Rectal smooth muscle tissue (tissue), 1 donor: ENCODE data around the gene COL13A1.

Experiments used
- H3K27ac ChIP-seq: one replicate; pipeline ENCODE4 v1.7.0; 2013; ENCODE audit warnings: low read depth, low read length, inconsistent platforms
- H3K27me3 ChIP-seq: one replicate; pipeline ENCODE4 v1.7.0; 2013; ENCODE audit warnings: low read length; ENCODE audit not compliant: control insufficient read depth, insufficient read depth
- H3K36me3 ChIP-seq: one replicate; pipeline ENCODE4 v1.7.0; 2013; ENCODE audit warnings: low read length; ENCODE audit not compliant: control insufficient read depth, insufficient read depth
- H3K4me1 ChIP-seq: one replicate; pipeline ENCODE4 v1.7.0; 2013; ENCODE audit warnings: low read length; ENCODE audit not compliant: control insufficient read depth, insufficient read depth
- H3K4me3 ChIP-seq: one replicate; pipeline ENCODE4 v1.7.0; 2013; ENCODE audit warnings: low read length
- H3K9ac ChIP-seq: one replicate; pipeline ENCODE4 v1.7.0; 2013; ENCODE audit warnings: low read length

Gene COL13A1

DNA sequence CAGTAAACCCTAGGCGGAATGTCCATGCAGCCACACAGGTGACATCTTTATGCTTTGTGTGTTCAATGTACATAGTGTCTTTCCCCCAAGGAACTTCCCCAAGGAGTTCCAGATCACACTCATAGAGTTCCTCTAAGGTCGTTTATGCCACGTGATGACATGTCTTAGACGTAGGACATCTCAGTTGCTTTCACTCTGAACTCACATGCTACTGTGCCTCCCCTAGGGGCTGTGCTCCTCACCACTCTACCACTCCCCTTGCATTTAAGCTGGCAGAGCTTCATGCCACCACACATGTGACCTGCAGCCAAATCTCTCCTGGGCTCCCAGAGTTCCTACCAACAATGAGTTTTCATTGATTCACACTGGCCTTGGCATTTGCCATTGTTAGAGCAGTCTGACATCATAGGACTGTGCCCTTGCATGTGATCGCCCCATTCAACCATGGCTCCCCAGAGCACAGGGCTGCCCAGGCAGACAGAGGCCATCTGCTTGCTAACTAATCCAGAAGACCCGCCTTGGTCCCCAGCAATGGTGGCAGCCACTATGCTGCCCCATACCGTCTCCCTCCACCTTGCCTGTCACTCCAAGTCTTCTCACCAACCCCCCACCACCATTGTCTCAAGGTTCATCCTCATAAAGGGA is 155.7 kb downstream of the COL13A1 start:
- Histone ChIP-seq H3K27me3 (no peaks in the 10 kb centered on the region), H3K4me3 (no peak overlapping the region), H3K4me1 (no peaks in the 10 kb centered on the region), H3K27ac (no peak overlapping the region), H3K36me3 (no peaks in the 10 kb centered on the region), H3K9ac (no peak overlapping the region)

DNA sequence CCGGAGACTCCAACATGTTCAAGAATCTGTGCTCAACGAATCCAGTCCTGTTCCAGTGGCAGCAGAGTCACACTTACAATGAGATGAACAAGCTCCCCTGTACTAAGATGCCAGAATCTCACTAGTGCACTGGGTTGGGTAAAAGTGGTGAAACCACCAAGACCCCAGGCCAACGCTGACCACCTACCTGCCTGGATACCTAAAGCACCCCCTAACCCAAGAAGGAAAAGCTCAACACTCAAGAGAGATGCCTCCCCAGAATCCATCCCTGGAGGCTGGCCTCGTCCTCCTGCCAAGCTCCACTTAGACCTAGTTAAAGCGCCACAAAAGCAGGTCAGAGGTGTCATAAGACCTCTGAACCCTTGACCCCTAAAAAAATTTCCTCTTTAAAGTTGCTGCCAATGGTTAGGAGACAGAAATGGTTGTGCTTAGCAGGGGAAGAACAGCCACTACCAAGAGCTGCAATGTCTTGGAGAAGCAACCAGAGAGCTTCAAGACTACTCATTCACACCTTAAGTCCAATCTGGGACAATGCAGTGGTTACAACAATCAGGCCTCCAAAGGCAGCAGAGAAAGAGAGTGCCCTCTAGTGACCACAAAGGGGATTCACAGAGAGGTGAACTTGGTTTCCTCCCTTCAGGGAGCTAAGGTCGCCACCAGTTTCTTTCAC is 156.3 kb downstream of the COL13A1 start:
- Histone ChIP-seq H3K9ac (no peak overlapping the region), H3K4me3 (no peak overlapping the region), H3K4me1 (no peaks in the 10 kb centered on the region), H3K36me3 (no peaks in the 10 kb centered on the region), H3K27me3 (no peaks in the 10 kb centered on the region), H3K27ac (no peak overlapping the region)

DNA sequence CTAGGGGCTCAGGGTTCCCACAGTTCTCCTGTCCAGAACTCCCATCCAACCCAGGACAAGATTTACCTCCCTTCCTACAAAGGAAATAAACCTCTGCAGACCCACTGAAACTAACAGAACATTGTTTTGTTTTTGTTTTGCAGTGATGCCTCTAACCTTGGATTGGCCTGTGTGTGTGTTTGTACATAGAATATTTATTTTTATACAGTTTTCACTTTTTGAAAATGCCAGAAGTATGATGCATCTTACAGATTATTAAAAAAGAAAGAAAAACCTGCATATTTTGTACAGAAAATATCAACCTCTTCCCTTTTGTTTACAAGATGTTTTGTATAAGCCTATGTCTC is 156.8 kb downstream of the COL13A1 start:
- Histone ChIP-seq H3K36me3 (no peaks in the 10 kb centered on the region), H3K9ac (no peak overlapping the region), H3K4me1 (no peaks in the 10 kb centered on the region), H3K27ac (no peak overlapping the region), H3K4me3 (no peak overlapping the region), H3K27me3 (no peaks in the 10 kb centered on the region)

DNA sequence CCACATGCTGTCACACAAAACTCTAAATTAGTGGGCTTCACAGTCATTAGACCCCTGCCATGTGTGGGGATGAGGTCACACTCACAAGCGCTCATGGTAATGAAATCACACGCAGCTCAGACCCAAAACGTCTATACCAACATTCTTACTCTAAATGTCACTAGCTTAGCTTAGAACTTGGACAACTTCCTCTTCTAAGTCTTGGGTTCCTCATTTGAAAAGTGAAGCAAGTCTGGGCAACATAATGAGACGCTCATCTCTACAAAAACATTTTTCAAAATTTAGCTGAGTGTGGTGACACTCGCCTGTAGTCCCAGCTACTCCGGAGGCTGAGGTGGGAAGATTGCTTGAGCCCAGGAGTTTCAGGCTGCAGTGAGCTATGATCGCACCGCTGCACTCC is 158.2 kb downstream of the COL13A1 start:
- H3K27me3 ChIP-seq: no peaks in the 10 kb centered on the region
- H3K4me1 ChIP-seq: no peaks in the 10 kb centered on the region
- H3K36me3 ChIP-seq: no peaks in the 10 kb centered on the region
- no peak overlapping the region for H3K4me3 ChIP-seq
- no peak overlapping the region for H3K27ac ChIP-seq
- no peak overlapping the region for H3K9ac ChIP-seq

- no peak overlapping the region for H3K4me3 ChIP-seq
- no peaks in the 10 kb centered on the region for H3K36me3 ChIP-seq
- H3K27ac ChIP-seq: no peak overlapping the region
- no peaks in the 10 kb centered on the region for H3K27me3 ChIP-seq
- no peak overlapping the region for H3K9ac ChIP-seq
- no peaks in the 10 kb centered on the region for H3K4me1 ChIP-seq
Observed at GRCh38 chr10:69960606-69960987, 158.9 kb downstream of the COL13A1 start.

DNA sequence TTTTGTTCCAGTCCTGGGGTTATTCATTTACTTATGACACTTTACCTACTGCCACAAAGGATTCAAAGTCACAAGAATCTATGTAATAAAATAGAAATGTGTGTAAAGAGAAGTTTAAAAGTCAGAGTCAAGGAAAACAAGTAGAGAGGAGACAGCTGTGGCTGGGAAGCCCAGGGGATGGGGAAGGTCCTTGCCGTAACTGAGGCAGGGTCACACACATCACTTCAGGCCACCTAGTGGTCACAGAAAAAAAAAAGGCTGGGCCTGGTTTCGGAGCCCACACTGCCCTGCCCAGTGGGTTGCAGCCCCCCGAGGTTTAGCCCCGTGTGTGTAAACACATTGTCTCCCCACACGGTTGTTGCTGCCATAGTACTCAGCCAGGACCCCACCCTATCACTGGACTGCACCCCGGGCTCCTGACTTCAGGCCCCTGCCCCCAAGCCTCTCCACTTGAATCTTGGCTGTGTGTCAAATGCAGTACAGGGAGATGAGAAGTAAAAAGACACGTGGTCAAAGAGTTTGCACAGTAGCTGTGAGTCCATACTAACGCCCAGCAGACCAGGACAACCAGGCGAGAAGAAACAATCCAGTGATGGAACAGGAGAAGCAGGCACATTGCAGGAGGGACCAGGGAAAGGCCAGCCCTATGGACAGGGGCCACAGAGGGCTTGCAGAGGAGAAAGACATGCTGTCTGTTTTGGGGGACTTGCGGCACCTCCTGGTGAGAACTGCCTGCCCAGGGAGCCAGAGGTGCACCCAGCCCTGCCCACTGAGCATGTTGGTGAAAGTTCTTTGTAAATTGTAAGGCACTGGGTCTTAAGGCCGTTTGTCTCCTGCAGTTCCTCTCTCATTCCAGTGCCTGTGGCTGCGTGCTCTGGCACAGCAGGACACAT is 159.5 kb downstream of the COL13A1 start:
- H3K27ac ChIP-seq: no peak overlapping the region
- no peaks in the 10 kb centered on the region for H3K27me3 ChIP-seq
- no peak overlapping the region for H3K4me3 ChIP-seq
- H3K9ac ChIP-seq: no peak overlapping the region
- no peaks in the 10 kb centered on the region for H3K36me3 ChIP-seq
- no peaks in the 10 kb centered on the region for H3K4me1 ChIP-seq

GRCh38 chr10:69961881-69962745 is 160.4 kb downstream of the COL13A1 start:
- H3K4me1 ChIP-seq: no peaks in the 10 kb centered on the region
- no peak overlapping the region for H3K27ac ChIP-seq
- no peaks in the 10 kb centered on the region for H3K27me3 ChIP-seq
- H3K9ac ChIP-seq: no peak overlapping the region
- no peak overlapping the region for H3K4me3 ChIP-seq
- H3K36me3 ChIP-seq: no peaks in the 10 kb centered on the region

DNA sequence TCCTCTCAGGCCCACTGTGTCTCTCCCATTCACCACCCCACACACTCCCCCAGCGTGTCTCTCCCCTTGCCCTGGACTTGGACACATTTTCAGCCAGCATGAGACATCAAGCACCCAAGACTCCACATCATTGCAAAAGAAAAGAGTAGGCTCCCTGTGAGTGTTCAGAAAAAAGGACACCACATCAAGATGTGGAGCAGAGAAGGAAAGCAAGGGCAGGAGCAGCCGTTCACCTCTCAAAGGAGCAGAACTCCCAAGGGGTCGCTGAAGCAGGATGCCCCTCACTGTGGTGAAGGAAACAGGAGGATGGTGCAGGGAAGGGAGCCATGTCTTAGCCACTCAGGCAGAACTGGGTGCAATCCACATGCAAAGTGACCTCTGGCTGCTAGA is 161.0 kb downstream of the COL13A1 start:
- Histone ChIP-seq H3K36me3 (no peaks in the 10 kb centered on the region), H3K9ac (no peak overlapping the region), H3K4me1 (no peaks in the 10 kb centered on the region), H3K27ac (no peak overlapping the region), H3K4me3 (no peak overlapping the region), H3K27me3 (no peaks in the 10 kb centered on the region)

GRCh38 chr10:69963178-69963834 is 161.6 kb downstream of the COL13A1 start:
- Histone ChIP-seq H3K4me3 (no peak overlapping the region), H3K9ac (no peak overlapping the region), H3K27ac (no peak overlapping the region), H3K4me1 (no peaks in the 10 kb centered on the region), H3K27me3 (no peaks in the 10 kb centered on the region), H3K36me3 (no peaks in the 10 kb centered on the region)

- Histone ChIP-seq H3K4me3 (no peak overlapping the region), H3K4me1 (no peaks in the 10 kb centered on the region), H3K27ac (no peak overlapping the region), H3K36me3 (no peaks in the 10 kb centered on the region), H3K27me3 (no peaks in the 10 kb centered on the region), H3K9ac (no peak overlapping the region)
Observed at GRCh38 chr10:69963835-69964710, 162.4 kb downstream of the COL13A1 start.

DNA sequence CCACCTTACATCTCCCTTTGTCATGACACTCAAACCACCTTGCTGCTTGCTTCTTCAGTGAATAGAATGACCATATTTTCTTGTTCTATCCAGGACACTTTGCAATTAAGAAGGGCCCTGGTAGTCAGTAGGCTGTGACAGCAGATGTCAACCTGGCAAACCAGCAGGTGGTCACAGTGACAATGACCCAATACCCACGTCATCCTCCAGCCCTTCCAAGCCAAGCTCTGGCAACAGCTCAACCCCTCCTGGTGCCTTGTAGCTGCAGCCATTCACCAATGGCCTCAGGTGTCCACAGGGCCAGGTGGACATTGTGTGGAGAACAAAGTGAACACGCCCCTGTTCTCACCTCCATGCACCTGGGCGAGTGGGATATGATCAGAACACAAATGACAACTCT is 163.4 kb downstream of the COL13A1 start:
- Histone ChIP-seq H3K27me3 (no peaks in the 10 kb centered on the region), H3K4me1 (no peaks in the 10 kb centered on the region), H3K36me3 (no peaks in the 10 kb centered on the region), H3K9ac (no peak overlapping the region), H3K4me3 (no peak overlapping the region), H3K27ac (no peak overlapping the region)
